T-helper 1 cell (primary cell): Measurements from ENCODE around the gene BIVM.
"Not testable (repeated sequence)": the region's sequence is repeated elsewhere in the genome, so short reads cannot be mapped to it uniquely, and the experiment has no call there.

Experiments used
- DNase-seq, 5 donors: peaks; one replicate each; pipeline ENCODE4 v3.0.0-alpha.2; 2012 to 2020
- total RNA-seq, 4 donors: gene quantifications; one replicate each; lab custom pipeline; 2026; lab: John Stamatoyannopoulos, UW

The BIVM gene
- total RNA-seq: 4.0 to 8.4 (median 6.4) reads per million in 4 donors

GRCh38 chr13:102798581-102799425, at the start of gene BIVM, which contains the start of gene POGLUT2:
TSS of gene BIVM (plus strand) at chr13:102799119. CDS start at chr13:102807268, 8,149 bp downstream.
TSS of gene POGLUT2 (minus strand) at chr13:102798976. CDS start at chr13:102798670, 306 bp downstream.
- peak; percentile 47 to 89 (median 58) for DNase-seq

DNA sequence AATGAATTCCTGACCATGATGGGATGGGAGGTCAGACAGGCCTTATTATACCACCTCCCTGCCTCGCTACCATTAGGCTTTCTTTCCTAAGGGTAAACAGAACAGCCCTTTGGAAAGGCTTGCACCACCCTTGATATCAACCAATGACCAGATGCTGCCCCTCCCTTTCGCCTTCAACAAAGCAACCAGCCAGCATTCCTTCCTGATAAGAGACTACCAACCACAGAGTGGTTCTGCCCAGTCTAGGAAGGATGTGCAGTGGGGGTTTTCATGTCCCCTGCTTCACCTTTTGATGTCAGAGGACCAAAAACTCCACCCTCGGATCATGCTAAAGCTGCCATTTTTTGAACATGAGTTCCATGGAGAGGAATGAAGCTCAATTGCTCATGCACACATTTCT, 47.0 kb upstream of the BIVM start:
- DNase-seq: no peak

GRCh38 chr13:102757006-102757405, 41.9 kb upstream of the BIVM start:
- DNase-seq: no peak

- DNase-seq: no peak
Measured at GRCh38 chr13:102758842-102759241, 40.1 kb upstream of the BIVM start.

- no peak for DNase-seq
Measured at GRCh38 chr13:102761071-102761470, 37.8 kb upstream of the BIVM start.

DNA sequence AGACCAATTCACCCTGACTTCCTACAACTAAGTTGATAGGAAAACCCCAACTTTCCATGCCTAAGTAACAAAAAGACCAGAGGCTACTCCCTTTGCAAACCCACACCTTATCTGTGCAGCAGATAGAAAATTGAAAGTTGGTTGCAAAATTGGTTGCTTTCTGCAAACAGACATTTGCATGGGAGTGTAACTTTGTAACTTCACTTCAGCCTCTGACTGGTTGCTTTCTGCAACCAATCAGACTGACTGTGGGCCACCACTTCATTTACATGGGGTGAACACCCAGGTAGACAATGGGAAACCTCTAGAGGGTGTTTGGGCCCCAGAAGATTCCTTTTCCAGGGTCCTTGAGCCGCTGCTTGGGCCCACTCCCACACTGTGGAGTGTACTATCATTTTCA, 35.2 kb upstream of the BIVM start:
- no peak for DNase-seq

DNA sequence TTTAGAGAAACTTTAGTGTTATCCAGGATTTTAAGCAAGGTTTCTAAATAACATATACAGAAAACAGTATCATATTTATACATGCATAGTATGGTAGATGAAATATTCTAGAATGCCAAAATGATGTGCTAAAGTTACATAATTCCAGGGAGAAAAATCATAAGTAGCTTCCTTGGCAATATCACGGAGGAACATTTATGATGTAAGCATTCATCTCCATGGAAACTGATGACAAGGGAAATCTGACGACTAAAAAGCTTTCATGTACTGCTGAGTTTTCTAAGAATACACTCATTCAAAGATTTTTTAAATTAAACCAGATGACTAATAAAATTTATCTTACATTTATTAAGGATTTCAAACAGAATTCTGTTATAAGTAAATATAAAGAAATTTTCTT, 30.0 kb upstream of the BIVM start:
- no peak for DNase-seq

GRCh38 chr13:102769679-102770078, 29.2 kb upstream of the BIVM start:
- no peak for DNase-seq

DNA sequence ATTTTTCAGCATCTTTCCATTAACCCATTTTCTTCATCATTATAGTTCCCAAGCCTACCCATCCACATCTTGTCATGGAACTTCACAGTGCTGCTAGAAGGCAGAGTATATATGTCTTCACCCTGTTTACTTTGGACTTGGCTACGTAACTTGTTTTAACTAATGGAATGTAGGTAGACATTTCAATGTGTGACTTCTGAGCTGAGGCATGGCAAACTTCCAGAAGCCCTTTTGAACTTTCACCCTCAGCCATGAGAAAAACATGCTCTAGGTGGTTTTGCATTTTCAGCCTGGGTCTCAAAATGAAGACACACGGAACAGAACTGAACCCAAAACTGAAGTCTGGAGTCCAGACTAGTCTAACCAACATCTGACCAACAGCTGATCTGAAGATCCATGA, 28.5 kb upstream of the BIVM start:
- no peak for DNase-seq

GRCh38 chr13:102771298-102772041, 27.4 kb upstream of the BIVM start:
- no peak for DNase-seq

DNA sequence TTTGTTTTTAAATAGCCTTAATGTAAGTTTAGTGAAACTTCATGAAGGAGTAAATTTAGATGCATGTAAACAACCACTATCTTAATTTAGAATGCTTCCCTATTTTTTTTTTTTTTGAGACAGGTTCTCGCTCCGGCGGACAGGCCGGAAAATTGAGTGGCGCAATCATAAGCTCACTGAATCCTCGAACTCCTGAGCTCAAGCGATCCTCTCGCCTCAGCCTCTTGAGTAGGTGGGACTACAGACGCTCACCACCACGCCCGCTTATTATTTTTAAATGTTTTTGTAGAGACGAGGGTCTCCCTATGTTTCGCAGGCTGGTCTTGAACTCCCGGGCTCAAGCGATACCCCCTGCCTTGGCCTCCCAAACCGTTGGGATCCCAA, 26.9 kb upstream of the BIVM start:
- DNase-seq: no peak

DNA sequence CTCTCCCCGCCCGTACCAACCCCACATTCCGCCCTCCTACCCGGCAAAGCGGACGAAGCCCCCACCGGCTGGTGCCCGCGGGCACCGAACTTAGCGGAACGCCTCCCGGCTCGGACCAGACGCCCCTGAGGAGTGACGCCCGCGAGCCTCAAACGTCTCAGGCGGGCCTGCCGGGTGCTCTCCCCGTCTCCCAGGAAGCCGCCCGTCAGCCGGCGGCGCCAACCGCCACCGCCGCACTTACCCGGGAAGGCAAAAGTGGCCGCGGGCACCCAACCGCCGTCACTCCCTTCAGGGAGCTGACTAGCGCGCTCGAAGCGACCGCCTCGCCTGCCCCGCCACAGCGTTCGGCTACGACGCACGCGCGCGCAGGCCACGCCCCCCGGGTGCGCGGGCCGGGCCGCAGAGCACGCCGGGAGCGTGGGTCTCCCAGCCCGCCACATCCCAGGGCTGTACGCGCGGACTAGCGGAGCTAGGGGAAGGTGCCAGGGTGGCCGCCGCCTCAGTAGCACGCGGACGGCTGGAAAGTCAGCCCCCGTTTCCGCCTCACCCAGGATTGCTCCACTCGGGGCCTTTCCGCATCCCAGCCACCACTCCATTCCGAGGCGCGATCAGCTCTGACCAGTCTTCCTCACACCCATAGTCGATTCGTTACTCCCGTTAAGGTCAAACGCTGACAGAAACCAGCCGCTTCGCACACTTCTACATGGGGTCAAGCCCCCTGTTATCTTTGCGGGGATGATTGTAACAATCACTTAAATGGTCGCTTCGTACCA, 25.3 kb upstream of the BIVM start, which contains the start of gene TEX30:
Gene TEX30 (minus strand): TSS at position 346 of the 773 bp plus-strand sequence. CDS start 3,760 bp downstream, outside the sequence.
- peak; percentile 70 to 88 (median 82) for DNase-seq

GRCh38 chr13:102774214-102774568, 24.7 kb upstream of the BIVM start:
- no peak for DNase-seq

GRCh38 chr13:102774591-102775520, 24.1 kb upstream of the BIVM start:
- DNase-seq: no peak

GRCh38 chr13:102776271-102776670, 22.6 kb upstream of the BIVM start:
- no peak for DNase-seq

DNA sequence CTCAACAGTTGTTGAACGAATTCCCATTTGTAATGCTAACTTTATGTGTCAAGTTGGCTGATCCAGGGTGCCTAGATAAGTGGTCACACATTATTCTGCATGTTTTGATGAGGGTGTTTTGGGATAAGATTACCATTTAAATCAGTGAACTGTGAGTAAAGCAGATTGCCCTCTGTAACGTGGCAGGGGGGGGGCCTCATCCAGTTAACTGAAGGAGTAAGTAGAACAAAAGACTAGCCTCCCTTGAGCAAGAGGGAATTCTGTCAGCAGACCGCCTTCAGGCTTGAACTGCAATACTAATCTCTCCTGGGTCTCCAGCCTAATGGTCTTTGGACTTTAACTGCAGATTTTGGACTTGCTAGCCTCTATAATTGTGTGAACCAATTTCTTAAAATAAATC, 21.2 kb upstream of the BIVM start:
- DNase-seq: no peak

DNA sequence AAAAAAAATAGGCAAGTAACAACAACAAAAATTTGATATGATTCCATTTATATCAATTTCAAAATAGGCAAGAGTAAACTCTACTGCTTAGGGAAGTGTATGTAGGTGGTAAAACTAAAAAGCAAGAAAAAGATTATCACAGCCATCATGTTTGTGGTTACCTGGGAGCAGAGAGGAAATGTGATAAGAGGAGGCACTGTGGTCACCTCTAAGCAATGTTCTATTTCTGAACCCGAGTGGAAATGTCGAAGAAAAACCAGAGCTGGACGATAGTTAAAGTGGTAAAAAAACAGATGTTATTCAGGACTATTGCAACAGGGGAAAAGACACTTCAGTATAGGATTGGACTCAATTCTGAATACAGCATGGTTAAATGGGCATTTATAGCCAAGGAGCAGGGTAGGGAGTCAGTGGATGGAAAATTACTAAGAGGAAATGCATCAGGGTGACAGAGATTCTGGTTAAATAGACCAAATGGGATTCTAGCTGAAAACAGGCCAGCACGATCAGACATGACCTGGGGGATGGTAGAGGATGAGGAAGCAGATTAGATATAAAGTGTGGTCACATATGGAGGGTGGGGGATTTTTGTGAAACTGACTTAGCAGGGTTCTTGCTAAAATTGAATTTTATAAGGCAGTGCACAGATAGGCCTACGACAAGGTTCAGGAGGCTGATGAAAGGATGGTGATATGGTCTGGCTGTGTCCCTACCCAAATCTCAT, 19.3 kb upstream of the BIVM start:
- peak in 1 of 5 donors; percentile 67 for DNase-seq

GRCh38 chr13:102780656-102781055, 18.3 kb upstream of the BIVM start:
- not testable (repeated sequence) for DNase-seq

DNA sequence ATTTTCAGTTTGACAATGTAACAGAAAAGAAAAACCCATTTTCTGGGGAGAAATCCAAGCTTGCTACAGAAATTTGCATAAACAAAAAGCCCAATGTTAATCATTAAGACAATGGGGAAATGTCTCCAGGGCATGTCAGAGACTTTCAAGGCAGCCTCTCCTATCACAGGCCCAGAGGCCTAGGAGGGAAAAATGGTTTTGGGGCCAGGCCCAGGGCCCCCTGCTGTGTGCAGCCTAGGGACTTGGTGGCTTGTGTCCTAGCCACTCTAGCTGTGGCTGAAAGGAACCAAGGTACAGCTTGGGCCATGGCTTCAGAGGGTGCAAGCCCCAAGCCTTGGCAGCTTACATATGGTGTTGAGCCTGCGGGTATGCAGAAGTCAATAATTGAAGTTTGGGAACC, 17.3 kb upstream of the BIVM start:
- no peak for DNase-seq

DNA sequence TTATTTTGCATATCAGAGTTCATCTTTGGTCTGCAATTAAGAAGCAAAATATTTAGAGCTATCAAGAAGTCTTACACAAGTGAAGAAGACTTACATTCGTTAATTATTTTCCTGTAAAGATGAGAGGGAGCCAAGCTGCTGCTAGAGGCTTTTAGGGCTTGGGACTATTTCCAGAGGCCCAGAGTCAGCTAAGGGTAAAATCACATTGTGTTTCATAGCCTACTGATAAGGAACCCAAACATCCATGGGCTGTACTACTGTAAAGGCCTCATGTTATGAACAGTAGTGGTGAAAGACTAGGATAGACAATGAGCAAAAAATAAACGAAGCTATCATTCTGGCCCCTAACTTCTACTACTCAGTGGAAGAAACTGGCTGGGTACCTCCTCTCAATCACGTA, 14.4 kb upstream of the BIVM start:
- no peak for DNase-seq

- no peak for DNase-seq
Measured at GRCh38 chr13:102788683-102789082, 10.2 kb upstream of the BIVM start.
